NCI-H2227 treated with DMSO at 0.1 percent for 48 hours (cell line): ENCODE results near the gene PKP2.
"Not testable (repeated sequence)": the region's sequence is repeated elsewhere in the genome, so short reads cannot be mapped to it uniquely, and the experiment has no call there.

Experiments used
- DNase-seq: peaks from one replicate; lab custom pipeline; 2025; lab: John Stamatoyannopoulos, UW

PKP2 gene

GRCh38 chr12:32895688-32896431, 717 bp downstream of the PKP2 start:
- DNase-seq: no peak

- DNase-seq: no peak
Observed at GRCh38 chr12:32894566-32894965, 2.0 kb downstream of the PKP2 start.

- DNase-seq: no peak
Observed at GRCh38 chr12:32893458-32893857, 3.1 kb downstream of the PKP2 start.

GRCh38 chr12:32893043-32893442, 3.5 kb downstream of the PKP2 start:
- DNase-seq: no peak

- DNase-seq: not testable (repeated sequence)
Observed at GRCh38 chr12:32892369-32892768, 4.2 kb downstream of the PKP2 start.

- no peak for DNase-seq
Observed at GRCh38 chr12:32891956-32892355, 4.6 kb downstream of the PKP2 start.

GRCh38 chr12:32891526-32891925, 5.1 kb downstream of the PKP2 start:
- no peak for DNase-seq

- DNase-seq: no peak
Observed at GRCh38 chr12:32889011-32889760, 7.4 kb downstream of the PKP2 start.

GRCh38 chr12:32887058-32887457, 9.5 kb downstream of the PKP2 start:
- DNase-seq: no peak

- DNase-seq: no peak
Observed at GRCh38 chr12:32885831-32886230, 10.7 kb downstream of the PKP2 start.

- no peak for DNase-seq
Observed at GRCh38 chr12:32884962-32885361, 11.6 kb downstream of the PKP2 start.

- DNase-seq: no peak
Observed at GRCh38 chr12:32881702-32882101, 14.9 kb downstream of the PKP2 start.

GRCh38 chr12:32881107-32881506, 15.5 kb downstream of the PKP2 start:
- no peak for DNase-seq

GRCh38 chr12:32879066-32879465, 17.5 kb downstream of the PKP2 start:
- DNase-seq: not testable (repeated sequence)

- no peak for DNase-seq
Observed at GRCh38 chr12:32877601-32878459, 18.7 kb downstream of the PKP2 start.

- DNase-seq: no peak
Observed at GRCh38 chr12:32876004-32876403, 20.6 kb downstream of the PKP2 start.

GRCh38 chr12:32874975-32875374, 21.6 kb downstream of the PKP2 start:
- DNase-seq: no peak

GRCh38 chr12:32874078-32874477, 22.5 kb downstream of the PKP2 start:
- DNase-seq: no peak

- DNase-seq: not testable (repeated sequence)
Observed at GRCh38 chr12:32872416-32872815, 24.2 kb downstream of the PKP2 start.

- DNase-seq: no peak
Observed at GRCh38 chr12:32870716-32871115, 25.9 kb downstream of the PKP2 start.

GRCh38 chr12:32868885-32869284, 27.7 kb downstream of the PKP2 start:
- no peak for DNase-seq

- no peak for DNase-seq
Observed at GRCh38 chr12:32864731-32865130, 31.8 kb downstream of the PKP2 start.

GRCh38 chr12:32863128-32863527, 33.4 kb downstream of the PKP2 start:
- no peak for DNase-seq
